ENCODE results near the gene IMMP1L. TPM values are rescaled to one million over a fixed set of nuclear protein-coding genes. Genes with fewer than 3 reads are reported as not detected.

Gene IMMP1L
- total RNA-seq, 1 donor from 2014 or later: 12.4 TPM

DNA sequence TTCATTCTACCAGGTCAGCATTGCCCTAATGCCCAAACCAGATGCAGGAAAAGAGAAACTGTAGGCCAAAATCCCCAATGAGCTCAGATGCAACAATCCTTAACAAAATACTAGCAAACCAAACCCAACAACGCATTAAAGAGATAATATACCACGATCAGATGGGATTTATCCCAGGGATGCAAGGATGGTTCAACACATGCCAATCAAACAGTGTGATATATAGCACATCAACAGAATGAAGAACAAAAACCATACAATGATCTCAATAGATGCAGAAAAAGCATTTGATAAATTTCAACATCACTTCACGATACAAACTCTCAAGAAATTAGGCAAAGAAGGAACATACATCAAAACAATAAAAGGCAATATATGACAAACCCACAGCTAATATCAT lies 45.0 kb downstream of the IMMP1L start:
- intact Hi-C loops (cut with DNase I): no loop called here
- H3K9me3 ChIP-seq: no peaks in the 10 kb centered on the region
- DNase-seq (no peak), ATAC-seq (no peak)
- no peaks in the 10 kb centered on the region for H3K36me3 ChIP-seq
- H3K4me3 ChIP-seq: no peak overlapping the region
- no peaks in the 10 kb centered on the region for H3K4me1 ChIP-seq
- H3K27ac ChIP-seq: no peak overlapping the region
- TF ChIP-seq, protein P1, sequence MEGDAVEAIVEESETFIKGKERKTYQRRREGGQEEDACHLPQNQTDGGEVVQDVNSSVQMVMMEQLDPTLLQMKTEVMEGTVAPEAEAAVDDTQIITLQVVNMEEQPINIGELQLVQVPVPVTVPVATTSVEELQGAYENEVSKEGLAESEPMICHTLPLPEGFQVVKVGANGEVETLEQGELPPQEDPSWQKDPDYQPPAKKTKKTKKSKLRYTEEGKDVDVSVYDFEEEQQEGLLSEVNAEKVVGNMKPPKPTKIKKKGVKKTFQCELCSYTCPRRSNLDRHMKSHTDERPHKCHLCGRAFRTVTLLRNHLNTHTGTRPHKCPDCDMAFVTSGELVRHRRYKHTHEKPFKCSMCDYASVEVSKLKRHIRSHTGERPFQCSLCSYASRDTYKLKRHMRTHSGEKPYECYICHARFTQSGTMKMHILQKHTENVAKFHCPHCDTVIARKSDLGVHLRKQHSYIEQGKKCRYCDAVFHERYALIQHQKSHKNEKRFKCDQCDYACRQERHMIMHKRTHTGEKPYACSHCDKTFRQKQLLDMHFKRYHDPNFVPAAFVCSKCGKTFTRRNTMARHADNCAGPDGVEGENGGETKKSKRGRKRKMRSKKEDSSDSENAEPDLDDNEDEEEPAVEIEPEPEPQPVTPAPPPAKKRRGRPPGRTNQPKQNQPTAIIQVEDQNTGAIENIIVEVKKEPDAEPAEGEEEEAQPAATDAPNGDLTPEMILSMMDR (IDR thresholded peaks at IDR 0.05): no peak
- no peaks in the 10 kb centered on the region for H3K27me3 ChIP-seq

DNA sequence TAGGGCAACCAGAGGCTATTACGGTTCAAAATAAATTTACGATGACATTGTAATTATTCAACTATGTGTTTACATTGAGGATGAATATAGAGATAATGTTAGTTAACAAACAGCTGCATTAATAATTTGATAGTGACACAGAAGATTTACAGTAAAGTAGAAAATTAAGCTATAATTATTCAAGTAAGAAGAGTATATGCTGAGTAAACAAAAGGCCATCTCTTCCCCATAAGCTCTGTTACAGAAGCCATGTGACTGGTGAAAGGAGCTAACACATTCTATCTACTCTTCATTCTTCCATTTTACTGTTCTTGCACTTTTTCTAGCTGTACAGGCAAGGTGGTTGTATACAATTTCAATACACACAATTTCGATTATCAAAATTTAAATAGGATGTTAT lies 54.2 kb downstream of the IMMP1L start:
- intact Hi-C loops (cut with DNase I): no loop called here
- Histone ChIP-seq H3K4me1 (no peaks in the 10 kb centered on the region), H3K27ac (no peak overlapping the region), H3K9me3 (no peaks in the 10 kb centered on the region), H3K4me3 (no peak overlapping the region), H3K36me3 (no peaks in the 10 kb centered on the region), H3K27me3 (no peaks in the 10 kb centered on the region)
- ATAC-seq: no peak
- DNase-seq: no peak
- TF ChIP-seq, protein P1 (IDR thresholded peaks at IDR 0.05): no peak

DNA sequence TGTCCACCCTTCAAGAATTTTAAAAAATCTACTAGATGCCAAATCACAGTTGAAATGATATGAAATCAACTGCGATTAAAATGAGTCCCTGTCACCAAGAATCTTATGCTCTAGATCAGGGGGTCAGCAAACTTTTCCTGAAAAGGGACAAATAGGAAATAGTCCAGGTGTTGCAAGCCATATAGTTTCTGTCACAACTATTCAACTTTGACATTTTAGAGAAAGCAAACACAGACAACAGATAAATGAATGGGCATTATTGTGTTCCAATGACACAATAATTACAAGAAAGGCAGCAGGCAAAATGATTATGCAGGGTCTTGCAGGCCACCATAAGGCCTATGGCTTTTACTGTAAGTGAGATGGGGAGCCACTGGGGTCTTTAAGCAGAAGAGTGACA lies 58.6 kb downstream of the IMMP1L start:
- peaks cover 7% of the 10 kb centered on the region for H3K36me3 ChIP-seq
- no peak overlapping the region for H3K27ac ChIP-seq
- TF ChIP-seq, protein P1 (IDR thresholded peaks at IDR 0.05): no peak
- no peak overlapping the region for H3K4me3 ChIP-seq
- no peaks in the 10 kb centered on the region for H3K9me3 ChIP-seq
- no peaks in the 10 kb centered on the region for H3K27me3 ChIP-seq
- intact Hi-C loops (cut with DNase I): no loop called here
- no peak for ATAC-seq
- no peaks in the 10 kb centered on the region for H3K4me1 ChIP-seq
- DNase-seq: no peak

DNA sequence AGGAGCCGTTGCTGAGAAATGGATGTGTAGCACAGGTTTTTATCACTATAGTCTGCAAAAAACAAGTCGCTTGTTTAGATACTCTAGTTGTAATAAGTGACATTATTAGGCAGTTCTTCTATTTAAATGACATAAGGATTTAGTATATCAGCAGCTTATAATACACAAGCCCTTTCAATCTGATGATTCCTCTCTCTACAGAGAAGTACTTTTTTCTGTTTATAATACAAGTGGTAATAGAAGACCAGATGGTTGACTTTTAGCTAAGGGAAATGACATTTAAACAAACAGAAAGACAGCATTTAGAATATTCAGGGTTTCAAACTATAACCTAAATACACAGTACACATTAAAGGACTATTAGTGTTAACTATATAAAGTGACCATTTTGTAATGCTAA lies 60.4 kb downstream of the IMMP1L start:
- no peak for DNase-seq
- H3K36me3 ChIP-seq: peaks cover 7% of the 10 kb centered on the region
- no peak overlapping the region for H3K4me3 ChIP-seq
- no peak for ATAC-seq
- TF ChIP-seq, protein P1 (IDR thresholded peaks at IDR 0.05): no peak
- H3K27ac ChIP-seq: no peak overlapping the region
- intact Hi-C loops (cut with DNase I): no loop called here
- no peaks in the 10 kb centered on the region for H3K9me3 ChIP-seq
- H3K4me1 ChIP-seq: no peaks in the 10 kb centered on the region
- H3K27me3 ChIP-seq: no peaks in the 10 kb centered on the region

DNA sequence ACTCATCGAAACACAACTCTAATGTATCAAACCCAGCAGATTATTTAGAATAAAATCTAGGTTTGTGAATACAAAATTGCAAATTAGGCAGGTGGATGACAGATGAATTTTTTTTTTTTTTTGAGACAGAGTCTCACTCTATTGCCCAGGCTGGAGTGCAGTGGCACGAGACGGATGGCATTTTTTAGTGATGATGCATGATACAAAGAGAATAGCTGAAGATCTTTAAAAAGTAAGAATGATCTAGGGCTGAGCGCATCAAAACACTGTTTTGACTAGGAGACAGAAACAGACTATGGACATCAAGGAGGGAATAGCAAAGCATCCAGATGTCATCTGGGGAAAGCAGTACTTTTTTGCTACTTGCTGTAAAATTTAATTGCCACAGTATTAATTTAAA lies 63.8 kb downstream of the IMMP1L start:
- no peak overlapping the region for H3K27ac ChIP-seq
- intact Hi-C loops (cut with DNase I): no loop called here
- DNase-seq: no peak
- TF ChIP-seq, protein P1 (IDR thresholded peaks at IDR 0.05): no peak
- peaks cover 7% of the 10 kb centered on the region for H3K36me3 ChIP-seq
- no peaks in the 10 kb centered on the region for H3K27me3 ChIP-seq
- no peak overlapping the region for H3K4me3 ChIP-seq
- H3K9me3 ChIP-seq: no peaks in the 10 kb centered on the region
- H3K4me1 ChIP-seq: no peaks in the 10 kb centered on the region
- ATAC-seq: no peak

DNA sequence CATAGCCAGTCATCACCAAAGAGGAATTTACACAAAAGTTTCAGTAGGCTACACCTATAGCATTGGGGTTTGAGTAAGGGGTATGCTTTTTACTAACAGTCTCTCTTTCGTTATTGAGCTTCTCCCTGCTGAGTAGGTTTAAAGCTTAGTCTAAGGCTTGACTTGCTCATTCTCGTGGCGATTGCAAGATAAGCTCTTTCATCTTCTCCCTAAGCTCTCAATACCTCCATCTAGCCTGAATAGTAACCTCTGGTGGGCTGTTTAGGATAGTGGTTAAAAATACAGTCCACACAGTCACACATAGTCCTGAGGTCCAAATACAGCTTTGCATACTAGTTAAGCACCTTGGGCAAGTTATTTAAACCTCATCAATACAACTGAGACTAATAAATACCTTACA lies 65.6 kb downstream of the IMMP1L start:
- TF ChIP-seq, protein P1 (IDR thresholded peaks at IDR 0.05): no peak
- H3K4me3 ChIP-seq: no peak overlapping the region
- ATAC-seq (no peak), DNase-seq (no peak)
- H3K9me3 ChIP-seq: no peaks in the 10 kb centered on the region
- no peaks in the 10 kb centered on the region for H3K27me3 ChIP-seq
- no peak overlapping the region for H3K27ac ChIP-seq
- H3K4me1 ChIP-seq: no peaks in the 10 kb centered on the region
- intact Hi-C loops (cut with DNase I): no loop called here
- peaks cover 7% of the 10 kb centered on the region for H3K36me3 ChIP-seq

Data from upper lobe of right lung (tissue), 1 donor.